Ishikawa (cell line): ENCODE measurements around the gene PIK3C2G.

Experiments
- CEBPB ChIP-seq: IDR thresholded peaks from 2 replicates; pipeline ENCODE4 v1.6.1; 2012
- CREB1 ChIP-seq: IDR thresholded peaks from 2 replicates; pipeline ENCODE4 v1.6.1; 2012; ENCODE audit warnings: low read depth
- FOXM1 ChIP-seq: IDR thresholded peaks from 2 replicates; pipeline ENCODE4 v1.6.1; 2012; ENCODE audit warnings: low read depth, borderline replicate concordance
- RAD21 ChIP-seq: IDR thresholded peaks from 2 replicates; pipeline ENCODE4 v1.6.1; 2012; ENCODE audit warnings: low read depth
- REST ChIP-seq: IDR thresholded peaks from 2 replicates; pipeline ENCODE4 v1.6.1; 2012; ENCODE audit warnings: low read depth, mild to moderate bottlenecking
- TAF1 ChIP-seq: IDR thresholded peaks from 2 replicates; pipeline ENCODE4 v1.6.1; 2012; ENCODE audit warnings: low read depth, mild to moderate bottlenecking
- YY1 ChIP-seq: IDR thresholded peaks from 2 replicates; pipeline ENCODE4 v1.6.1; 2012; ENCODE audit warnings: low read depth

- TF ChIP-seq TAF1 = no peak
- no peak for TF ChIP-seq CEBPB
- TF ChIP-seq CREB1 = no peak
- no peak for TF ChIP-seq FOXM1
- no peak for TF ChIP-seq YY1
- no peak for TF ChIP-seq REST
- no peak for TF ChIP-seq RAD21
Measured at GRCh38 chr12:18443768-18444437, 182.6 kb downstream of the PIK3C2G start.
